HepG2 (cell line): ENCODE data around the gene SLIT1. TPM values are rescaled to one million over a fixed set of nuclear protein-coding genes. Genes with fewer than 3 reads are reported as not detected.

Experiments
- ATAC-seq: fragments of 200-7000 bp; cut with Tn5 transposase; 3 replicates; pipeline ENCODE4 v1.9.1; 2020; ENCODE audit warnings: mild to moderate bottlenecking, moderate library complexity
- BruUV-seq: library from RNA; stranded (reverse); fragments of 400-500 nt; replicated peaks from 2 replicates; lab custom pipeline; 2021; lab: Mats Ljungman, UMichigan
- CTCF ChIA-PET: fragments of 300-600 bp; formaldehyde crosslinking; extraction: SDS; loops from one replicate; lab custom pipeline; 2021; ENCODE audit warnings: low total read pairs, inconsistent platforms, low intra/inter-chr PET ratio; lab: Yijun Ruan, JAX
- POLR2A ChIA-PET: fragments of 350-600 bp; sonication (Branson Sonifier 250); formaldehyde crosslinking; loops from one replicate; lab custom pipeline; 2020; ENCODE audit warnings: antibody characterized with exemption, inconsistent platforms; lab: Yijun Ruan, JAX
- DNase-seq: peaks from one replicate; pipeline ENCODE4 v3.0.0-alpha.2; 2015; ENCODE audit warnings: low spot score
- FAIRE-seq: peaks from 3 replicates; lab custom pipeline; 2011; peaks lifted over from hg19 to GRCh38; lab: Jason Lieb, UNC
- H2AFZ ChIP-seq: one replicate; pipeline ENCODE4 v1.6.1; 2011; ENCODE audit warnings: low read length, inconsistent platforms
- H3K27ac ChIP-seq: fragments of 300-600 bp; 3 replicates; pipeline ENCODE4 v1.8.0; 2011; ENCODE audit warnings: mixed run types, mild to moderate bottlenecking, mixed read lengths, low read length, inconsistent platforms; ENCODE audit not compliant: insufficient read depth; ENCODE audit errors: extremely low read length
- H3K27me3 ChIP-seq, 2 experiments: fragments of 200-600 bp in 1 of 2; 2 replicates in 1 of 2; 3 replicates in 1 of 2; pipeline versions ENCODE4 v1.6.0 to v1.8.0; 2011; ENCODE audit warnings: low read length in 2 of 2, mild to moderate bottlenecking in 2 of 2, moderate library complexity in 2 of 2, inconsistent platforms in 1 of 2; ENCODE audit not compliant: insufficient read depth in 2 of 2, control insufficient read depth in 1 of 2
- H3K36me3 ChIP-seq, 2 experiments: fragments of 200-600 bp in 1 of 2; replicated peaks in 1 of 2; 2 replicates in 1 of 2; 3 replicates in 1 of 2; pipeline versions ENCODE4 v1.5.1 to v1.8.0; 2011; ENCODE audit warnings: low read length in 2 of 2, inconsistent platforms in 1 of 2; ENCODE audit not compliant: insufficient read depth in 2 of 2, control insufficient read depth in 1 of 2
- H3K4me1 ChIP-seq: 2 replicates; pipeline ENCODE4 v1.5.1; 2012; ENCODE audit warnings: low read length, inconsistent platforms; ENCODE audit not compliant: insufficient read depth
- H3K4me2 ChIP-seq: 2 replicates; pipeline ENCODE4 v1.6.0; 2011; ENCODE audit warnings: low read depth, low read length, inconsistent platforms
- H3K4me3 ChIP-seq, 3 experiments: fragments of 200-600 bp in 1 of 3; sonication (generic), shearing (Covaris generic) in 1 of 3; replicated peaks in 1 of 3; 2 replicates each; pipeline ENCODE4 v1.5.1; 2011 to 2016; ENCODE audit warnings: low read length in 3 of 3, inconsistent platforms in 2 of 3, low read depth in 2 of 3, mild to moderate bottlenecking in 2 of 3, control low read depth in 1 of 3, mixed read lengths in 1 of 3; ENCODE audit not compliant: insufficient read depth in 1 of 3
- H3K79me2 ChIP-seq: one replicate; pipeline ENCODE4 v1.6.1; 2011; ENCODE audit warnings: low read length, inconsistent platforms; ENCODE audit not compliant: insufficient read depth
- H3K9ac ChIP-seq: 2 replicates; pipeline ENCODE4 v1.6.0; 2011; ENCODE audit warnings: mild to moderate bottlenecking, low read depth, low read length, inconsistent platforms; ENCODE audit not compliant: insufficient read depth
- H3K9me3 ChIP-seq: 2 replicates; pipeline ENCODE4 v1.5.1; 2012; ENCODE audit warnings: mild to moderate bottlenecking, low read length
- H4K20me1 ChIP-seq: 2 replicates; pipeline ENCODE4 v1.6.0; 2011; ENCODE audit warnings: inconsistent platforms, mild to moderate bottlenecking, low read length, moderate library complexity; ENCODE audit not compliant: insufficient read depth
- FLYWCH1 ChIP-seq: sonication (generic); formaldehyde crosslinking; IDR thresholded peaks from 2 replicates; pipeline ENCODE4 v1.8.1; 2023; ENCODE audit warnings: mild to moderate bottlenecking, missing genetic modification reagents
- GABPA ChIP-seq, 2 experiments: IDR thresholded peaks; 2 replicates each; pipeline ENCODE4 v1.6.1; 2011 to 2016; ENCODE audit warnings: low read depth in 2 of 2, low read length in 1 of 2, missing biosample characterization in 1 of 2, missing genetic modification characterization in 1 of 2
- HDAC1 ChIP-seq: sonication (generic); formaldehyde crosslinking; IDR thresholded peaks from 2 replicates; pipeline ENCODE4 v1.5.1; 2020; ENCODE audit warnings: mild to moderate bottlenecking, missing genetic modification reagents
- PHF21A ChIP-seq: sonication (generic); formaldehyde crosslinking; IDR thresholded peaks from 2 replicates; pipeline ENCODE4 v1.5.0; 2020; ENCODE audit warnings: mild to moderate bottlenecking, missing genetic modification reagents
- SATB2 ChIP-seq: sonication (generic); formaldehyde crosslinking; IDR thresholded peaks from 2 replicates; pipeline ENCODE4 v1.5.0; 2020; ENCODE audit warnings: missing genetic modification reagents
- WIZ ChIP-seq: sonication (generic); formaldehyde crosslinking; IDR thresholded peaks from 2 replicates; pipeline ENCODE4 v1.5.1; 2020; ENCODE audit warnings: mild to moderate bottlenecking, missing genetic modification reagents
- ZKSCAN1 ChIP-seq: fragments of 150-350 bp; IDR thresholded peaks from 2 replicates; pipeline ENCODE4 v1.6.1; 2014; ENCODE audit warnings: low read length
- ZNF225 ChIP-seq: sonication (generic); formaldehyde crosslinking; IDR thresholded peaks from 2 replicates; pipeline ENCODE4 v1.4.0; 2020; ENCODE audit warnings: mild to moderate bottlenecking, missing genetic modification reagents
- WGBS: methylation state at CpG from one replicate; pipeline ENCODE4 v1.1.6; 2017; ENCODE audit warnings: low lambda C conversion rate; 5-methylcytosine and 5-hydroxymethylcytosine counted together
- in situ Hi-C: cut with HindIII; loops from 2 replicates; pipeline ENCODE4 v1.10.0; 2017; ENCODE audit warnings: low pct_unique_long_range_greater_than_20kb; ENCODE audit not compliant: extremely low pct_ligation_motif_present
- intact Hi-C: fragments of 100-400 bp; cut with micrococcal nuclease; formaldehyde crosslinking; loops from one replicate; pipeline ENCODE4 v1.10.0; 2022; ENCODE audit not compliant: unreplicated experiment
- polyA plus RNA-seq, 8 experiments: library from polyadenylated mRNA; depleted of rRNA in 3 of 8; stranded (reverse) in 7 of 8; unstranded in 1 of 8; fragments of >200 nt; fragmentation: Illumina TruSeq in 4 of 8; extraction: Trizol in 4 of 8; gene quantifications; 2 replicates each; pipeline versions ENCODE4 v1.2.1 to v1.2.3, GENCODE V29; 2011 to 2016; ENCODE audit warnings: low read depth in 4 of 8, missing spikeins in 1 of 8, mixed read lengths in 1 of 8; ENCODE audit not compliant: insufficient read depth in 1 of 8
- total RNA-seq, 5 experiments: library from RNA; depleted of rRNA; stranded (reverse); fragments of >200 nt; fragmentation: Illumina TruSeq; extraction: Trizol; gene quantifications; 2 replicates each; pipeline ENCODE4 v1.2.3, GENCODE V29; 2016; ENCODE audit warnings: low read depth in 1 of 5
- TF ChIP-seq, protein P1 (sequence below): sonication (generic); formaldehyde crosslinking; IDR thresholded peaks from 2 replicates; pipeline ENCODE4 v1.4.0; 2020; ENCODE audit warnings: missing genetic modification reagents
- TF ChIP-seq, protein P2 (sequence below): sonication (generic); formaldehyde crosslinking; IDR thresholded peaks from 2 replicates; pipeline ENCODE4 v1.5.1; 2020; ENCODE audit warnings: mild to moderate bottlenecking, missing genetic modification reagents, moderate library complexity
- TF ChIP-seq, protein P3 (sequence below): sonication (generic); formaldehyde crosslinking; IDR thresholded peaks from 2 replicates; pipeline ENCODE4 v1.4.0; 2020; ENCODE audit warnings: low read depth, mild to moderate bottlenecking, missing genetic modification reagents

SLIT1 gene
- total and polyA plus RNA-seq, 2 of the 13 experiments (the other 11 are each of a cell fraction or from before 2014, with no cell fraction given), result 0.09 to 0.33 TPM

DNA sequence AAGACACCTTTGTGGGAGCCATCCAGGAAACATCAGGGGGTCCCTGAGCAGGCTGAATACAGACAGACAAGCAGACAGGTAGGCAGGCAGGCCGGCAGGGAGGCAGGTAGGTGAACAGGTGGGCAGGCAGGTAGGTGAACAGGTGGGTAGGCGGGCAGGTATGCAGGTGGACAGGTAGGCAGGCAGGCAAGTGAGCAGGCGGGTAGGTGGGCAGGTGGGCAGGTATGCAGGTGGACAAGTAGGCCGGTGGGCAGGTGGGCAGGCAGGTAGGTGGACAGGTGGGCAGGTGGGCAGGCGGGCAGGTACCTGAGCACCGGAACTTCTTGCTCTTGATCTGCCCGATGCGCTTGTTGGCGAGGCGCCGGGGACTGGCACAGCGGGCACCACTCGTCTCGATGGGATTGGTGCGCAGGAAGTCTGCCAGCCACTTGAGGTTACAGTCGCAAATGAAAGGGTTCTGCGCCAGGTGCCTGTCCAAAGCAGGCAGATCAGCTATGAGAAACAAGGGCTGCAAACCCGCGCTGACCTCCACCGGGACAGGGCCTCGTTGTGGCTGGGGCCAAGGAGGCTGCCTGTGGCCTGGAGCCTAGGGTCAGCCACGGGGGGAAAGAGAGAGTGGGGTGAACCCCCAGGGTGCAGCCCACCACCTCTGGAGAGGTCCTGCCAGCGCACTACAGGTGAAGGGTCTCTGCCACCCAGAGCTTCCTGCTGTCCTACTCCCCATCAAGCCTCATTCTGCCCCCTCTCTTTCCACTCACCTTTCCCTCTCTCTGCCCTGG, 136.9 kb downstream of the SLIT1 start:
- intact Hi-C loops (no loop called here), in situ Hi-C loops (no loop called here)
- no peak overlapping the region for H3K4me3 ChIP-seq
- BruUV-seq, result no TSS peak
- no peaks in the 10 kb centered on the region for H3K79me2 ChIP-seq
- WGBS, result 43% methylated on average over 15 of the region's 23 CpGs
- CTCF ChIA-PET, result no interaction called here
- TF ChIP-seq ZKSCAN1 (no peak), HDAC1 (no peak), ZNF225 (CRISPR knock-in tag) (no peak)
- TF ChIP-seq, all 625 proteins: peak for 0
- no peak overlapping the region for H3K9ac ChIP-seq
- DNase-seq (no peak), FAIRE-seq (no peak), ATAC-seq (no peak)
- H3K27ac ChIP-seq, result no peak overlapping the region
- no peaks in the 10 kb centered on the region for H3K4me1 ChIP-seq
- no peaks in the 10 kb centered on the region for H4K20me1 ChIP-seq
- no peaks in the 10 kb centered on the region for H3K36me3 ChIP-seq
- POLR2A ChIA-PET, result no interaction called here
- peaks cover 4 to 45% of the 10 kb centered on the region in 2 experiments; a peak in 4 of 5 replicates for H3K27me3 ChIP-seq
- no peak overlapping the region for H2AFZ ChIP-seq
- no peaks in the 10 kb centered on the region for H3K9me3 ChIP-seq
- no peak overlapping the region for H3K4me2 ChIP-seq

DNA sequence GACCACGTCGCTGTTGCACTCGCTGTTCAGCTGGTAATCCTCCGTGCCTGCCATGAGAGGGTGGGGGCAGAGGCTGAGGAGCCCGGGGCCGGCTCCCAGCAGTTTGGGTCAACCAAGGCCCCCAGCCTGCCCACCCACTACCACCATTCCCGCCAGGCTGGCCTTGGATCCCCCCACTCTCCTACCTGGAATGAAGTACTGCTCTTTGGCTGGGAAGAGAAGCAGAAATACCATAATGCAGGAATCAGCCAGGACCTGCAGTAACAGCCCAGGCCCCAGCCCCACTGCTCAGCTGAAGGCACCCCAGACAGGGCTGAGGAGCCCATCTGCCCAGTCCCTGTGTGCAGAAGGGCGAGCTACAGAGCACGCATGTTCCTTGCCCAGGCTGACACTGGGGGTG, 138.0 kb downstream of the SLIT1 start:
- ChIA-PET CTCF (no interaction called here), POLR2A (no interaction called here)
- in situ Hi-C loops, result no loop called here
- Histone ChIP-seq H3K27me3 (peaks cover 2 to 38% of the 10 kb centered on the region in 2 experiments), H3K9ac (no peak overlapping the region), H3K79me2 (no peaks in the 10 kb centered on the region), H3K4me3 (no peak overlapping the region), H3K4me2 (no peak overlapping the region), H3K4me1 (no peaks in the 10 kb centered on the region), H3K9me3 (no peaks in the 10 kb centered on the region), H3K36me3 (no peaks in the 10 kb centered on the region), H2AFZ (no peak overlapping the region), H3K27ac (no peak overlapping the region), H4K20me1 (no peaks in the 10 kb centered on the region)
- 0% methylated on average over 3 of the region's 9 CpGs for WGBS
- FAIRE-seq (no peak), ATAC-seq (no peak), DNase-seq (no peak)
- intact Hi-C loops, result no loop called here
- no TSS peak for BruUV-seq
- no peak for TF ChIP-seq SATB2 (CRISPR knock-in tag)
- no peak for TF ChIP-seq GABPA (IDR thresholded peaks at IDR 0.05; ENCODE audit: low read depth, low read length)
- TF ChIP-seq GABPA (CRISPR knock-in tag; IDR thresholded peaks at IDR 0.05; ENCODE audit: low read depth), result no peak
- TF ChIP-seq FLYWCH1, result no peak
- TF ChIP-seq, protein P1, sequence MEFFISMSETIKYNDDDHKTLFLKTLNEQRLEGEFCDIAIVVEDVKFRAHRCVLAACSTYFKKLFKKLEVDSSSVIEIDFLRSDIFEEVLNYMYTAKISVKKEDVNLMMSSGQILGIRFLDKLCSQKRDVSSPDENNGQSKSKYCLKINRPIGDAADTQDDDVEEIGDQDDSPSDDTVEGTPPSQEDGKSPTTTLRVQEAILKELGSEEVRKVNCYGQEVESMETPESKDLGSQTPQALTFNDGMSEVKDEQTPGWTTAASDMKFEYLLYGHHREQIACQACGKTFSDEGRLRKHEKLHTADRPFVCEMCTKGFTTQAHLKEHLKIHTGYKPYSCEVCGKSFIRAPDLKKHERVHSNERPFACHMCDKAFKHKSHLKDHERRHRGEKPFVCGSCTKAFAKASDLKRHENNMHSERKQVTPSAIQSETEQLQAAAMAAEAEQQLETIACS (CRISPR knock-in tag), result no peak
- no peak for TF ChIP-seq WIZ (CRISPR knock-in tag)
- TF ChIP-seq, protein P2, sequence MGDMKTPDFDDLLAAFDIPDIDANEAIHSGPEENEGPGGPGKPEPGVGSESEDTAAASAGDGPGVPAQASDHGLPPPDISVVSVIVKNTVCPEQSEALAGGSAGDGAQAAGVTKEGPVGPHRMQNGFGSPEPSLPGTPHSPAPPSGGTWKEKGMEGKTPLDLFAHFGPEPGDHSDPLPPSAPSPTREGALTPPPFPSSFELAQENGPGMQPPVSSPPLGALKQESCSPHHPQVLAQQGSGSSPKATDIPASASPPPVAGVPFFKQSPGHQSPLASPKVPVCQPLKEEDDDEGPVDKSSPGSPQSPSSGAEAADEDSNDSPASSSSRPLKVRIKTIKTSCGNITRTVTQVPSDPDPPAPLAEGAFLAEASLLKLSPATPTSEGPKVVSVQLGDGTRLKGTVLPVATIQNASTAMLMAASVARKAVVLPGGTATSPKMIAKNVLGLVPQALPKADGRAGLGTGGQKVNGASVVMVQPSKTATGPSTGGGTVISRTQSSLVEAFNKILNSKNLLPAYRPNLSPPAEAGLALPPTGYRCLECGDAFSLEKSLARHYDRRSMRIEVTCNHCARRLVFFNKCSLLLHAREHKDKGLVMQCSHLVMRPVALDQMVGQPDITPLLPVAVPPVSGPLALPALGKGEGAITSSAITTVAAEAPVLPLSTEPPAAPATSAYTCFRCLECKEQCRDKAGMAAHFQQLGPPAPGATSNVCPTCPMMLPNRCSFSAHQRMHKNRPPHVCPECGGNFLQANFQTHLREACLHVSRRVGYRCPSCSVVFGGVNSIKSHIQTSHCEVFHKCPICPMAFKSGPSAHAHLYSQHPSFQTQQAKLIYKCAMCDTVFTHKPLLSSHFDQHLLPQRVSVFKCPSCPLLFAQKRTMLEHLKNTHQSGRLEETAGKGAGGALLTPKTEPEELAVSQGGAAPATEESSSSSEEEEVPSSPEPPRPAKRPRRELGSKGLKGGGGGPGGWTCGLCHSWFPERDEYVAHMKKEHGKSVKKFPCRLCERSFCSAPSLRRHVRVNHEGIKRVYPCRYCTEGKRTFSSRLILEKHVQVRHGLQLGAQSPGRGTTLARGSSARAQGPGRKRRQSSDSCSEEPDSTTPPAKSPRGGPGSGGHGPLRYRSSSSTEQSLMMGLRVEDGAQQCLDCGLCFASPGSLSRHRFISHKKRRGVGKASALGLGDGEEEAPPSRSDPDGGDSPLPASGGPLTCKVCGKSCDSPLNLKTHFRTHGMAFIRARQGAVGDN (CRISPR knock-in tag), result no peak
- TF ChIP-seq, protein P3, sequence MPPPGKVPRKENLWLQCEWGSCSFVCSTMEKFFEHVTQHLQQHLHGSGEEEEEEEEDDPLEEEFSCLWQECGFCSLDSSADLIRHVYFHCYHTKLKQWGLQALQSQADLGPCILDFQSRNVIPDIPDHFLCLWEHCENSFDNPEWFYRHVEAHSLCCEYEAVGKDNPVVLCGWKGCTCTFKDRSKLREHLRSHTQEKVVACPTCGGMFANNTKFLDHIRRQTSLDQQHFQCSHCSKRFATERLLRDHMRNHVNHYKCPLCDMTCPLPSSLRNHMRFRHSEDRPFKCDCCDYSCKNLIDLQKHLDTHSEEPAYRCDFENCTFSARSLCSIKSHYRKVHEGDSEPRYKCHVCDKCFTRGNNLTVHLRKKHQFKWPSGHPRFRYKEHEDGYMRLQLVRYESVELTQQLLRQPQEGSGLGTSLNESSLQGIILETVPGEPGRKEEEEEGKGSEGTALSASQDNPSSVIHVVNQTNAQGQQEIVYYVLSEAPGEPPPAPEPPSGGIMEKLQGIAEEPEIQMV (CRISPR knock-in tag), result no peak
- TF ChIP-seq PHF21A (CRISPR knock-in tag), result no peak
